AG04449 (cell line): ENCODE data around the gene B4GALNT4.

ENCODE experiments used
- CTCF ChIA-PET: fragments of 350-600 bp; formaldehyde crosslinking; extraction: SDS; loops from one replicate; lab custom pipeline; 2021; ENCODE audit warnings: antibody characterized with exemption; lab: Yijun Ruan, JAX
- POLR2A ChIA-PET: fragments of 400-600, 350-600 bp; formaldehyde crosslinking; extraction: SDS; loops from one replicate; lab custom pipeline; 2020; ENCODE audit warnings: antibody characterized with exemption, inconsistent platforms; lab: Yijun Ruan, JAX
- DNase-seq: peaks from one replicate; pipeline ENCODE4 v3.0.0-alpha.2; 2010; ENCODE audit warnings: low read depth, low spot score
- H3K4me3 ChIP-seq: 2 replicates; pipeline ENCODE4 v1.5.1; 2011; ENCODE audit warnings: low read depth, mild to moderate bottlenecking, control low read depth, low read length
- CTCF ChIP-seq: IDR thresholded peaks from one replicate; pipeline ENCODE4 v1.5.1; 2011; ENCODE audit warnings: mild to moderate bottlenecking, moderate library complexity, low read length, control low read depth, inconsistent platforms; ENCODE audit not compliant: insufficient read depth; ENCODE audit errors: missing control alignments

Gene B4GALNT4

GRCh38 chr11:391117-392017, 22.1 kb downstream of the B4GALNT4 start:
- TF ChIP-seq CTCF, result no peak
- DNase-seq, result no peak
- POLR2A ChIA-PET, result no interaction called here
- H3K4me3 ChIP-seq, result no peak overlapping the region
- CTCF ChIA-PET, result interaction anchor here (0.6 to 1.2 kb wide), 4 partner anchors 16 to 57 kb away, joined by 3 read pairs; no protein-coding TSS in a partner anchor

GRCh38 chr11:392102-392777, 22.9 kb downstream of the B4GALNT4 start:
- no peak overlapping the region for H3K4me3 ChIP-seq
- ChIA-PET CTCF (interaction anchor here (0.6 to 1.3 kb wide), 5 partner anchors 15 to 126 kb away, joined by 3 to 4 read pairs (median 3); no protein-coding TSS in a partner anchor), POLR2A (no interaction called here)
- no peak for TF ChIP-seq CTCF
- no peak for DNase-seq

- no peak for TF ChIP-seq CTCF
- ChIA-PET POLR2A (no interaction called here), CTCF (interaction anchor here (0.9 to 1.3 kb wide), 4 partner anchors 13 to 125 kb away, joined by 3 to 4 read pairs (median 3); no protein-coding TSS in a partner anchor)
Measured at GRCh38 chr11:393219-394033, 24.1 kb downstream of the B4GALNT4 start.

GRCh38 chr11:394034-394857, 24.9 kb downstream of the B4GALNT4 start, which contains the start of gene PKP3:
TSS of gene PKP3 (plus strand) at chr11:394209. CDS start at chr11:394293, 84 bp downstream.
- CTCF ChIA-PET, result interaction anchor here (1.3 kb wide), 1 partner anchor 31 kb away, joined by 3 read pairs; no protein-coding TSS in a partner anchor
- DNase-seq, result no peak
- TF ChIP-seq CTCF, result no peak
- H3K4me3 ChIP-seq, result peak within 1 kb of the TSS; percentile 8; the same call in 1 of the 2 replicates
- POLR2A ChIA-PET, result no interaction called here

More at GRCh38 chr11:393219-394033, 24.1 kb downstream of the B4GALNT4 start:
- DNase-seq, result no peak
- no peak overlapping the region for H3K4me3 ChIP-seq

GRCh38 chr11:394858-395655, 25.8 kb downstream of the B4GALNT4 start:
- ChIA-PET POLR2A (no interaction called here), CTCF (interaction anchor here (1.3 to 2.7 kb wide), 3 partner anchors 12 to 144 kb away, joined by 3 to 23 read pairs (median 8); no protein-coding TSS in a partner anchor)
- no peak for TF ChIP-seq CTCF
- H3K4me3 ChIP-seq, result no peak overlapping the region
- no peak for DNase-seq
